Activated CD8-positive, alpha-beta T cell treated with anti-CD3 and anti-CD28 coated beads for 36 hours (primary cell): Measurements from ENCODE around the gene SLC44A5. TPM values are rescaled to one million over a fixed set of nuclear protein-coding genes. Genes with fewer than 3 reads are reported as not detected.
"Not testable (repeated sequence)": the region's sequence is repeated elsewhere in the genome, so short reads cannot be mapped to it uniquely, and the experiment has no call there.

Source experiments
- ATAC-seq: fragments of 200-7000 bp; cut with Tn5 transposase; one replicate; pipeline ENCODE4 v1.10.0; 2021; ENCODE audit warnings: mild to moderate bottlenecking, moderate library complexity
- CTCF ChIA-PET: fragments of 350-600 bp; sonication (Branson Sonifier 250); formaldehyde crosslinking; loops from one replicate; lab custom pipeline; 2021; ENCODE audit warnings: antibody characterized with exemption; lab: Charles Lee
- POLR2A ChIA-PET: fragments of 350-600 bp; sonication (Branson Sonifier 250); formaldehyde crosslinking; loops from one replicate; lab custom pipeline; 2021; ENCODE audit warnings: antibody characterized with exemption; lab: Charles Lee
- DNase-seq: peaks from one replicate; pipeline ENCODE4 v3.0.0-alpha.2; 2020
- H3K27ac Mint-ChIP-seq: one replicate; pipeline ENCODE4 v1.8.0; 2021; ENCODE audit warnings: mild to moderate bottlenecking, mixed read lengths
- H3K27me3 Mint-ChIP-seq: one replicate; pipeline ENCODE4 v1.8.0; 2021; ENCODE audit warnings: mixed read lengths
- H3K36me3 Mint-ChIP-seq: one replicate; pipeline ENCODE4 v1.8.0; 2021; ENCODE audit warnings: low read depth, mixed read lengths
- H3K4me1 Mint-ChIP-seq: one replicate; pipeline ENCODE4 v1.8.0; 2021; ENCODE audit warnings: low read depth, mixed read lengths
- H3K4me3 Mint-ChIP-seq: one replicate; pipeline ENCODE4 v1.8.0; 2021; ENCODE audit warnings: mild to moderate bottlenecking, moderate library complexity, mixed read lengths
- H3K9me3 Mint-ChIP-seq: one replicate; pipeline ENCODE4 v1.8.0; 2021; ENCODE audit warnings: mixed read lengths
- intact Hi-C: fragments of 100-400 bp; cut with micrococcal nuclease; formaldehyde crosslinking; loops from one replicate; pipeline ENCODE4 v1.10.0; 2022
- total RNA-seq, 2 experiments: library from RNA; stranded (reverse); gene quantifications; one replicate each; pipeline ENCODE4 v1.2.3, GENCODE V29; 2021
- TF ChIP-seq, protein P1 (sequence below): fragments of 200-600 bp; IDR thresholded peaks from one replicate; pipeline ENCODE4 v1.8.0; 2022; ENCODE audit warnings: antibody characterized with exemption, mild to moderate bottlenecking

SLC44A5 gene
- total RNA-seq, 2 experiments from 2014 or later, result 0.11 to 0.22 TPM

GRCh38 chr1:75484789-75485188 lies 126.1 kb downstream of the SLC44A5 start:
- no peaks in the 10 kb centered on the region for H3K4me1 Mint-ChIP-seq
- TF ChIP-seq, protein P1, sequence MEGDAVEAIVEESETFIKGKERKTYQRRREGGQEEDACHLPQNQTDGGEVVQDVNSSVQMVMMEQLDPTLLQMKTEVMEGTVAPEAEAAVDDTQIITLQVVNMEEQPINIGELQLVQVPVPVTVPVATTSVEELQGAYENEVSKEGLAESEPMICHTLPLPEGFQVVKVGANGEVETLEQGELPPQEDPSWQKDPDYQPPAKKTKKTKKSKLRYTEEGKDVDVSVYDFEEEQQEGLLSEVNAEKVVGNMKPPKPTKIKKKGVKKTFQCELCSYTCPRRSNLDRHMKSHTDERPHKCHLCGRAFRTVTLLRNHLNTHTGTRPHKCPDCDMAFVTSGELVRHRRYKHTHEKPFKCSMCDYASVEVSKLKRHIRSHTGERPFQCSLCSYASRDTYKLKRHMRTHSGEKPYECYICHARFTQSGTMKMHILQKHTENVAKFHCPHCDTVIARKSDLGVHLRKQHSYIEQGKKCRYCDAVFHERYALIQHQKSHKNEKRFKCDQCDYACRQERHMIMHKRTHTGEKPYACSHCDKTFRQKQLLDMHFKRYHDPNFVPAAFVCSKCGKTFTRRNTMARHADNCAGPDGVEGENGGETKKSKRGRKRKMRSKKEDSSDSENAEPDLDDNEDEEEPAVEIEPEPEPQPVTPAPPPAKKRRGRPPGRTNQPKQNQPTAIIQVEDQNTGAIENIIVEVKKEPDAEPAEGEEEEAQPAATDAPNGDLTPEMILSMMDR, result no peak
- intact Hi-C loops, result no loop called here
- peaks cover 1% of the 10 kb centered on the region for H3K9me3 Mint-ChIP-seq
- no peak overlapping the region for H3K4me3 Mint-ChIP-seq
- H3K36me3 Mint-ChIP-seq, result no peaks in the 10 kb centered on the region
- H3K27me3 Mint-ChIP-seq, result no peaks in the 10 kb centered on the region
- no peak overlapping the region for H3K27ac Mint-ChIP-seq
- ChIA-PET CTCF (no interaction called here), POLR2A (no interaction called here)
- DNase-seq, result no peak
- ATAC-seq, result no peak

DNA sequence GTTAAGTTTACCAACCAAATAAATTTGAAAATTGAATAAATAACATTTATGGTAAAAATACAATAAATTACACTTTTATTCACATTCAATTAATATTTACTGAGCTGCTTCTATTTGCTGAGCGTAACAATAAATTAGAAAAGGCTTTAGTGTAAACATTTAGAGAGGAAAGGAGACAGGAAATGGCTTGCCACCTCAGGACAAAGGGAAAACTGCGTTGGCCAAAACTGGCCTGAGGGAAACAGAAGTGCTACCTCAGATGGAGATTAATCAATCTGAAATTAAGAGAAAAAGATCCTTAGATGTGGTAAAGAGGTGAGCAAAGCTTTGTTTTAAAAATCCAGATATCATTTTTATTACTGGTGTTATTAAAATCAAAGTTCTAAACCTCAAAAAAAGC lies 128.0 kb downstream of the SLC44A5 start:
- peaks cover 1% of the 10 kb centered on the region for H3K9me3 Mint-ChIP-seq
- no peaks in the 10 kb centered on the region for H3K4me1 Mint-ChIP-seq
- ATAC-seq (no peak), DNase-seq (no peak)
- no peak overlapping the region for H3K27ac Mint-ChIP-seq
- H3K27me3 Mint-ChIP-seq, result no peaks in the 10 kb centered on the region
- no peaks in the 10 kb centered on the region for H3K36me3 Mint-ChIP-seq
- POLR2A ChIA-PET, result no interaction called here
- intact Hi-C loops, result no loop called here
- TF ChIP-seq, protein P1, result no peak
- no peak overlapping the region for H3K4me3 Mint-ChIP-seq
- CTCF ChIA-PET, result no interaction called here

DNA sequence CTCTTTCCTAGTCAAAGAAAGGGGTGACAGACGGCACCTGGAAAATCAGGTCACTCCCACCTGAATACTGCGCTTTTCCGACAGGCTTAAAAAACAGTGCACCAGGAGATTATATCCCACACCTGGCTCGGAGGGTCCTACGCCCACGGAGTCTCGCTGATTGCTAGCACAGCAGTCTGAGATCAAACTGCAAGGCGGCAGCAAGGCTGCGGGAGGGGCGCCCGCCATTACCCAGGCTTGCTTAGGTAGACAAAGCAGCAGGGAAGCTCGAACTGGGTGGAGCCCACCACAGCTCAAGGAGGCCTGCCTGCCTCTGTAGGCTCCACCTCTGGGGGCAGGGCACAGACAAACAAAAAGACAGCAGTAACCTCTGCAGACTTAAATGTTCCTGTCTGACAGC lies 134.4 kb downstream of the SLC44A5 start:
- DNase-seq, H3K4me3 Mint-ChIP-seq, H3K36me3 Mint-ChIP-seq, H3K27ac Mint-ChIP-seq, CTCF ChIA-PET, POLR2A ChIA-PET, ATAC-seq, H3K4me1 Mint-ChIP-seq, intact Hi-C loops, H3K9me3 Mint-ChIP-seq, H3K27me3 Mint-ChIP-seq: not testable (repeated sequence)

GRCh38 chr1:75475696-75476095 lies 135.2 kb downstream of the SLC44A5 start:
- TF ChIP-seq, protein P1, result no peak
- Mint-ChIP-seq H3K9me3 (no peaks in the 10 kb centered on the region), H3K4me3 (no peak overlapping the region), H3K4me1 (no peaks in the 10 kb centered on the region), H3K36me3 (no peaks in the 10 kb centered on the region), H3K27ac (no peak overlapping the region), H3K27me3 (no peaks in the 10 kb centered on the region)
- intact Hi-C loops, result no loop called here
- DNase-seq (no peak), ATAC-seq (no peak)
- POLR2A ChIA-PET, result no interaction called here
- CTCF ChIA-PET, result interaction anchor here (0.8 kb wide), 1 partner anchor 156 kb away, joined by 4 read pairs; no protein-coding TSS in a partner anchor

GRCh38 chr1:75472971-75473603 lies 137.8 kb downstream of the SLC44A5 start:
- Mint-ChIP-seq H3K4me1 (no peaks in the 10 kb centered on the region), H3K9me3 (no peaks in the 10 kb centered on the region), H3K36me3 (no peaks in the 10 kb centered on the region), H3K27ac (no peak overlapping the region), H3K27me3 (no peaks in the 10 kb centered on the region), H3K4me3 (no peak overlapping the region)
- ChIA-PET POLR2A (no interaction called here), CTCF (no interaction called here)
- intact Hi-C loops, result no loop called here
- ATAC-seq (no peak), DNase-seq (no peak)
- TF ChIP-seq, protein P1, result no peak
